Measurements from ENCODE around the gene IL17C. TPM values are rescaled to one million over a fixed set of nuclear protein-coding genes. Genes with fewer than 3 reads are reported as not detected.

The IL17C gene
- total and polyA plus RNA-seq, 4 donors, result not detected

DNA sequence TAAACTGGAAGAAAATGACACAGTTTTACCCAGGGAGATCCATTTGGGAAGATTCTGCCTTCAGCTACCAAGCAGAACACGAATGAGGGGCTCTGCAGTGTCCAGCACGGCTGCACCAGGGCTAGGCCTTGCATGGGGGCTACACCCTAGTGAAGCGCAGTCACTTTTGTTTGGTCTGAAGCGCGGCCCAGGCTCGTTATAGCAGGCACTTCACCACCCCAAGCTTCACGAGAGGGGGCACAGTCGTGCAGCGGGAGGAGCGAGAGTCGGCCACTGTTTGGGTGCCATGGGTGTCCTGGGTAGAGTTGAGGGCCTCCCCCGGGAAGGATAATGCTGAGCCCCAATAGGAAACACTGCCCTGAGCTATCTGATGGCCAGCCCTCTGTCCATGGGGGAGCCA lies 21.6 kb upstream of the IL17C start:
- Histone ChIP-seq H3K9me3 (ENCODE audit: control insufficient read depth, insufficient read depth, low read length) (no peaks in the 10 kb centered on the region), H3K4me1 (ENCODE audit: control insufficient read depth, insufficient read depth, low read length) (peaks cover 25% of the 10 kb centered on the region), H3K27me3 (ENCODE audit: control insufficient read depth, insufficient read depth, low read length) (no peaks in the 10 kb centered on the region), H3K4me3 (ENCODE audit: low read depth, low read length) (no peak overlapping the region), H3K27ac (ENCODE audit: low read depth, low read length) (no peak overlapping the region), H3K36me3 (ENCODE audit: control insufficient read depth, insufficient read depth, low read length) (peaks cover 65% of the 10 kb centered on the region)
- no peak for DNase-seq (ENCODE audit: low read depth in 4 of 6, low spot score in 6 of 6)
- WGBS (ENCODE audit: insufficient coverage), result 87% methylated on average over 11 of the region's 12 CpGs

GRCh38 chr16:88617268-88618031 lies 20.9 kb upstream of the IL17C start:
- DNase-seq (ENCODE audit: low read depth in 4 of 6, low spot score in 6 of 6), result no peak
- no peaks in the 10 kb centered on the region for H3K27me3 ChIP-seq (ENCODE audit: control insufficient read depth, insufficient read depth, low read length)
- no peak overlapping the region for H3K4me3 ChIP-seq (ENCODE audit: low read depth, low read length)
- H3K4me1 ChIP-seq (ENCODE audit: control insufficient read depth, insufficient read depth, low read length), result peaks cover 22% of the 10 kb centered on the region
- 82% methylated on average over 19 of the region's 20 CpGs for WGBS (ENCODE audit: insufficient coverage)
- H3K36me3 ChIP-seq (ENCODE audit: control insufficient read depth, insufficient read depth, low read length), result peaks cover 66% of the 10 kb centered on the region
- H3K9me3 ChIP-seq (ENCODE audit: control insufficient read depth, insufficient read depth, low read length), result no peaks in the 10 kb centered on the region
- H3K27ac ChIP-seq (ENCODE audit: low read depth, low read length), result no peak overlapping the region

DNA sequence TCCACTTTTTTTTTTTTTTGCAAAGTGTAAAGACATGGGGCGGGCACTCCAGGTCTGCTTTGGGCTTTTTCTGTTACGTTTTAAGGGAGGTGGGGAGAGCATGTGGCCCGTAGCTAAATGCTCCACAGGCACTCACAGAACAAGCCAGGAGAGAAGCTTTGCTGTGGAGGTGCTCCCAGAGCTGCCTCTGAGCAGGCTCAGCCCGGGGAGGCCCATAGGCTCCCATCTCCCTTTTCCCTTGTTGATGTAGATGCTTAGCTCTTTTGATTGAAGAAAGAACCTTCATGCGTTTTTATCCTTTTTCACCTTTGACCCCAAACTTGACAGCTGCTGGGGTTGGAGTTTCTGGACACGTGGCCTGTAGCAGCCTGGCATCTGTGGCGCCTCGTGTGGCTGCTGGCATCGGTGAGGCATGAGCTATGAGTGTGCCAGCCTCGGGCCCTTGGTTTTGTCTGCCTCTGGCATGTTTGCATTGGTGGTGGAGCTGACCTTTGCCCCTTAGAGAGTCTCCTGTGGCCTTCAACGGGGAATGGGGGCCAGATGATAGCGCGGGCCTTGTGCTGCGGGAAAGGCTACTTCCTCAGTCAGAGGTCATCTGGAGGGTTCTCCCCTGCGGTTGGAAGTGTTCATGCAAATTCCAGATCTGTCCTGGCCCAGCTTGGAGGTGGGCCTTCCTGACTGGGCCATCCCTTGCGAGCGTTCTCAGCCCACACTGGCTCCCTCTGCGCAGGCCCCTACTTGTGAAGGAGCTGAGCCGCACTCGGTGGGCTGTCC lies 20.0 kb upstream of the IL17C start:
- WGBS (ENCODE audit: insufficient coverage), result 77% methylated on average over 16 of the region's 20 CpGs
- Histone ChIP-seq H3K36me3 (ENCODE audit: control insufficient read depth, insufficient read depth, low read length) (peaks cover 75% of the 10 kb centered on the region), H3K4me1 (ENCODE audit: control insufficient read depth, insufficient read depth, low read length) (peaks cover 22% of the 10 kb centered on the region), H3K4me3 (ENCODE audit: low read depth, low read length) (no peak overlapping the region), H3K9me3 (ENCODE audit: control insufficient read depth, insufficient read depth, low read length) (no peaks in the 10 kb centered on the region), H3K27ac (ENCODE audit: low read depth, low read length) (no peak overlapping the region), H3K27me3 (ENCODE audit: control insufficient read depth, insufficient read depth, low read length) (no peaks in the 10 kb centered on the region)
- no peak for DNase-seq (ENCODE audit: low read depth in 4 of 6, low spot score in 6 of 6)

GRCh38 chr16:88618956-88619667 lies 19.3 kb upstream of the IL17C start:
- Histone ChIP-seq H3K4me3 (ENCODE audit: low read depth, low read length) (no peak overlapping the region), H3K27ac (ENCODE audit: low read depth, low read length) (no peak overlapping the region), H3K9me3 (ENCODE audit: control insufficient read depth, insufficient read depth, low read length) (no peaks in the 10 kb centered on the region), H3K4me1 (ENCODE audit: control insufficient read depth, insufficient read depth, low read length) (peaks cover 18% of the 10 kb centered on the region), H3K36me3 (ENCODE audit: control insufficient read depth, insufficient read depth, low read length) (peaks cover 78% of the 10 kb centered on the region), H3K27me3 (ENCODE audit: control insufficient read depth, insufficient read depth, low read length) (no peaks in the 10 kb centered on the region)
- 90% methylated on average over 19 of the region's 19 CpGs for WGBS (ENCODE audit: insufficient coverage)
- no peak for DNase-seq (ENCODE audit: low read depth in 4 of 6, low spot score in 6 of 6)

GRCh38 chr16:88619859-88620815 lies 18.2 kb upstream of the IL17C start:
- H3K4me3 ChIP-seq (ENCODE audit: low read depth, low read length), result no peak overlapping the region
- no peaks in the 10 kb centered on the region for H3K9me3 ChIP-seq (ENCODE audit: control insufficient read depth, insufficient read depth, low read length)
- over 99% methylated on average over 9 of the region's 14 CpGs for WGBS (ENCODE audit: insufficient coverage)
- H3K27ac ChIP-seq (ENCODE audit: low read depth, low read length), result no peak overlapping the region
- DNase-seq (ENCODE audit: low read depth in 4 of 6, low spot score in 6 of 6), result no peak
- peaks cover 12% of the 10 kb centered on the region for H3K4me1 ChIP-seq (ENCODE audit: control insufficient read depth, insufficient read depth, low read length)
- H3K27me3 ChIP-seq (ENCODE audit: control insufficient read depth, insufficient read depth, low read length), result no peaks in the 10 kb centered on the region
- H3K36me3 ChIP-seq (ENCODE audit: control insufficient read depth, insufficient read depth, low read length), result peaks cover 80% of the 10 kb centered on the region

DNA sequence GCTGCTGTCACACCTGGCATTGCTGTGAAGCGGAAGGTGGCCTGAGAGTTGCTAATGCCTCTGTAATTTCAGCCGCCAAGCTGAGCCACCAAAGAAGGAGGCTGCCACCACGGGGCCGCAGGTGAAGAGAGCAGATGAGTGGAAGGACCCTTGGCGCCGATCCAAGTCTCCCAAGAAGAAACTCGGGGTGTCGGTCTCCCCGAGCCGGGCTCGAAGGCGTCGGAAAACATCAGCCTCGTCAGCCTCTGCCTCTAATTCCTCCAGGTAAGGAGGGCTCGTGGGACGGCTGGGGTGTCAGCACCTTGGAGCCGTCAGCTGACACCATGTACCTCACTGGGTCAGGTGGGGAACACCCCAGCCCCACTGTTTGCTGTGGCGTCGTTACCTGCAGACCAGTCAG lies 16.2 kb upstream of the IL17C start:
- DNase-seq (ENCODE audit: low read depth in 4 of 6, low spot score in 6 of 6), result no peak
- Histone ChIP-seq H3K4me1 (ENCODE audit: control insufficient read depth, insufficient read depth, low read length) (peaks cover 10% of the 10 kb centered on the region), H3K27ac (ENCODE audit: low read depth, low read length) (no peak overlapping the region), H3K27me3 (ENCODE audit: control insufficient read depth, insufficient read depth, low read length) (no peaks in the 10 kb centered on the region), H3K36me3 (ENCODE audit: control insufficient read depth, insufficient read depth, low read length) (peaks cover 79% of the 10 kb centered on the region), H3K4me3 (ENCODE audit: low read depth, low read length) (no peak overlapping the region), H3K9me3 (ENCODE audit: control insufficient read depth, insufficient read depth, low read length) (no peaks in the 10 kb centered on the region)
- 97% methylated on average over 19 of the region's 19 CpGs for WGBS (ENCODE audit: insufficient coverage)

DNA sequence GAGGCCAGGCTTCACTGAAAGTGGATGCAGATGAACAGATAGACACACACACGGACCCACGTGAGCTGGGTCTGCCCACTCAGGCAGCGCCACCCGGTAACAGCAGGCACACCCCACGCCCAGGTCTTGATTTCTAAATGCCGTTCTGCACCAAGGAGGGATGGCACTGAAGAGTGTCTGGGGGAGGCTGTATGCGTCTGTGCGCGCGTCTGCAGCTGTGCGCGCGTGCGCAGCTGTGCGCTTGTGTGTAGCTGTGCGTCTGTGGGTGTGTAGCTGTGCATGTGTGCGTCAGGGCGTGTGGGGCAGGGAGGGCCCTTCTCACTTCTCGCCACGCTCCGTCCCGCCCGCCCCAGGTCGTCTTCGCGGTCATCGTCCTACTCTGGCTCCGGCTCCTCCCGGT lies 15.5 kb upstream of the IL17C start:
- 97% methylated on average over 25 of the region's 29 CpGs for WGBS (ENCODE audit: insufficient coverage)
- no peak for DNase-seq (ENCODE audit: low read depth in 4 of 6, low spot score in 6 of 6)

GRCh38 chr16:88623858-88624257 lies 14.5 kb upstream of the IL17C start:
- Histone ChIP-seq H3K9me3 (ENCODE audit: control insufficient read depth, insufficient read depth, low read length) (no peaks in the 10 kb centered on the region), H3K27me3 (ENCODE audit: control insufficient read depth, insufficient read depth, low read length) (no peaks in the 10 kb centered on the region), H3K4me1 (ENCODE audit: control insufficient read depth, insufficient read depth, low read length) (peaks cover 4% of the 10 kb centered on the region), H3K36me3 (ENCODE audit: control insufficient read depth, insufficient read depth, low read length) (peaks cover 79% of the 10 kb centered on the region), H3K4me3 (ENCODE audit: low read depth, low read length) (no peak overlapping the region), H3K27ac (ENCODE audit: low read depth, low read length) (no peak overlapping the region)
- no peak for DNase-seq (ENCODE audit: low read depth in 4 of 6, low spot score in 6 of 6)
- WGBS (ENCODE audit: insufficient coverage), result 100% methylated on average over 7 of the region's 13 CpGs

More for the DNA sequence above, 15.5 kb upstream of the IL17C start:
- no peaks in the 10 kb centered on the region for H3K27me3 ChIP-seq (ENCODE audit: control insufficient read depth, insufficient read depth, low read length)
- H3K4me1 ChIP-seq (ENCODE audit: control insufficient read depth, insufficient read depth, low read length), result peaks cover 10% of the 10 kb centered on the region
- no peak overlapping the region for H3K4me3 ChIP-seq (ENCODE audit: low read depth, low read length)
- no peaks in the 10 kb centered on the region for H3K9me3 ChIP-seq (ENCODE audit: control insufficient read depth, insufficient read depth, low read length)
- H3K27ac ChIP-seq (ENCODE audit: low read depth, low read length), result no peak overlapping the region
- H3K36me3 ChIP-seq (ENCODE audit: control insufficient read depth, insufficient read depth, low read length), result peaks cover 79% of the 10 kb centered on the region

DNA sequence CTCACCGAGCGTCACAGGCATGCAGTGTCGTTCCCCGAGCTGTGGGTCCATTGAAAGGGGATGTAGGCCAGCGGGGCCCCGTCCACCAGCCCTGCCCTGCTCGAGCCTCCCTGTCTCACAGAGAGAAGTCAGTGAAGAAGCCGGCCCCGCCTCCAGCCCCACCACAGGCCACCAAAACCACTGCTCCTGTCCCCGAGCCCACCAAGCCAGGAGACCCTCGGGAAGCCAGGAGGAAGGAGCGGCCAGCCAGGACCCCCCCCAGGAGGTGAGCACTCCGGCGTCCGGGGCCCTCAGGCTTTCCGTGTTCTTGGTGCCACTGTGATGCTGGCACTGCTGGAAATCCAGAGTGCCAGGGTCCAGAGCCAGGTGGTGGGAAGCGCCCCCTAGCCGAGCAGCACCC lies 13.9 kb upstream of the IL17C start:
- 93% methylated on average over 13 of the region's 18 CpGs for WGBS (ENCODE audit: insufficient coverage)

More for the DNA sequence above, 13.9 kb upstream of the IL17C start:
- DNase-seq (ENCODE audit: low read depth in 4 of 6, low spot score in 6 of 6), result no peak
- peaks cover under 1% of the 10 kb centered on the region for H3K4me1 ChIP-seq (ENCODE audit: control insufficient read depth, insufficient read depth, low read length)
- no peaks in the 10 kb centered on the region for H3K9me3 ChIP-seq (ENCODE audit: control insufficient read depth, insufficient read depth, low read length)
- H3K27me3 ChIP-seq (ENCODE audit: control insufficient read depth, insufficient read depth, low read length), result no peaks in the 10 kb centered on the region
- no peak overlapping the region for H3K4me3 ChIP-seq (ENCODE audit: low read depth, low read length)
- peaks cover 75% of the 10 kb centered on the region for H3K36me3 ChIP-seq (ENCODE audit: control insufficient read depth, insufficient read depth, low read length)
- H3K27ac ChIP-seq (ENCODE audit: low read depth, low read length), result no peak overlapping the region

All from spinal cord (tissue), 10 donors.